Ecto neural progenitor cell (in vitro differentiated cells): ENCODE measurements around the gene MTSS2.

ENCODE experiments used
- DNase-seq: peaks from one replicate; pipeline ENCODE4 v3.0.0-alpha.2; 2018; ENCODE audit warnings: low spot score

The MTSS2 gene

DNA sequence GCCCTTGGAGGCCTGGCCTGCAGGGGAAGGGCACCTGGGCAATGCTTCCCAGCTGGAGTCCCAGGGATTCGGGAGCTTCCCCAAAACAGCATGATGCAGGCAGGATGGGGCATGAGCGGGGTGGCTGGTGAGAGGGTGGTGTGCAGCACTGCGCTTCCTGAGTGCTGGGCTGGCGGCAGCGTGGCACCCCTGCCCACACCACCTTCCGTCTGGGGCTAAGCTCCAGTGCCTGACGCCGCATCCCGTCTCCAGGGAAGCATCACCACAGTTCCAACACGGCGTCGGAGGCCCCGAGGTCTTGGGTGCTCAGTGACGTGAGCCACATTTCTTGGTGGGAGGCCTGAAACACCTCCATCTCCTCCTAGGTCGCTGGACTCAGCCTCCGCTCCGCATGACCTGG, 13.8 kb upstream of the MTSS2 start:
- no peak for DNase-seq

DNA sequence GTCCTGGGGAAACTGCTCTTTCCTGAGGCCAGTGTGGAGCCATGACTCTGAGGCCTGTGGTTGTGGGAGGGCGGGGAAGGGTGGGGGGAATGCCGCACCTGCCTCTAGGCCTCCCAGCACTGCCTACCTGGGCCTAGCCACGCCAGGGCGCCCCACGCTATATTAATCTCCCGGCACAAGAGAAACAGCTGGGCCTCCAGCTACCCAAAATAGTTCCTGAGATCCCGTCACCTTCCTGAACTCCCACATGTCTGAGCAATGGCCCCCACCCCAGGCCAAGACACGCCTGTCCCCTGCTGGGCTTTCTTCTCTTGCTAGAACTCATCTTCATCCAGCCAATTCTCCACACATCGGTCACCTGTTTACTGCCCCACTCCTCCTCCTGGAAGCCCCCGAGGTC, 13.0 kb upstream of the MTSS2 start:
- no peak for DNase-seq

- DNase-seq: no peak
Observed at GRCh38 chr16:70697594-70698170, 11.8 kb upstream of the MTSS2 start.

DNA sequence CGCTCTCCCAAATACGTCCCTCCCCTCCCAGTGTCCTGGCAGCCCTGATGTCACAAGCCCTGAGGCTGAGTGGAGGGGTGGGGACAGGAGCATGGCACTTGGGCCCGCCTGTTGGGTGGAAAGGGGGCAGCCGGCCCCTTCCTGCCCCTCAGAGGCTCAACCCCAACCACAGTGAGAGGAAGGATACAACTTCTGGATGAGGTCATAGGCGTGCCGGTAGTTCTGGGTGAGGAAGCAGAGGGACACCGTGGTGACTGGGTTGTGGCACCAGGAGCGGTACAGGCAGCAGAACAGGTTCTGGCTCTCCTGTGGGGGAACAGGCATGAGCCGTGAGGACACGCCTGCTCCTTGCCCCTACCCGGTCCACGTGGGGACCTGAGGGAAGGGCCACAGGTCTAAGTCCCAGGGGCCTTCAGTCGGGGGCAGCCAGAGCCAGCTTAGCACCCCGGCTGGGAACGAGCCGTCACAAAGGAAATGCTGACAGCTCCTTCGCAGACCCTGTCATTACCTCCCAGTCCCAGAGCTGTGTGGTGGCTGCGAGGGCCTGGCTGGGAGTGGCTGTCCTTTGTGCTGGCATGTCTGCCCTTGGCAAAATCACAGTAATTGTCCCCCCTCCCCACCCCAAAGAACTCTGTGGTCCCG, 11.2 kb upstream of the MTSS2 start:
- DNase-seq: no peak

DNA sequence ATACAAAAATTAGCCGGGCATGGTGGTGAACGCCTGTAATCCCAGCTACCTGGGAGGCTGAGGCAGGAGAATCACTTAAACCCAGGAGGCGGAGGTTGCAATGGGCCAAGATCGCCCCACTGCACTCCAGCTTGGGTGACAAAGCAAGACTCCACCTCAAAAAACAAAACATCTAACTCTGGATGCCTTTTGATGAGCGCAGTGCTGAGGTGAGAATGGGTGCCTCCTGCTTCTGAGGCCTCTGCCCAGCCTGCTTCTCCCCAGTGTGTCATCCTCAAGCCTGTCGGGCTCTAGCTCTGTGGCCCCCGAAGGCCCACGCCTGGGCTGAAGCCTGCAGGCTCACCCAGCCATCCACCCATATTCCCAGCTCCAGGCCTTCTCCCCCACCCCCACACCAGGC, 10.5 kb upstream of the MTSS2 start:
- DNase-seq: no peak

DNA sequence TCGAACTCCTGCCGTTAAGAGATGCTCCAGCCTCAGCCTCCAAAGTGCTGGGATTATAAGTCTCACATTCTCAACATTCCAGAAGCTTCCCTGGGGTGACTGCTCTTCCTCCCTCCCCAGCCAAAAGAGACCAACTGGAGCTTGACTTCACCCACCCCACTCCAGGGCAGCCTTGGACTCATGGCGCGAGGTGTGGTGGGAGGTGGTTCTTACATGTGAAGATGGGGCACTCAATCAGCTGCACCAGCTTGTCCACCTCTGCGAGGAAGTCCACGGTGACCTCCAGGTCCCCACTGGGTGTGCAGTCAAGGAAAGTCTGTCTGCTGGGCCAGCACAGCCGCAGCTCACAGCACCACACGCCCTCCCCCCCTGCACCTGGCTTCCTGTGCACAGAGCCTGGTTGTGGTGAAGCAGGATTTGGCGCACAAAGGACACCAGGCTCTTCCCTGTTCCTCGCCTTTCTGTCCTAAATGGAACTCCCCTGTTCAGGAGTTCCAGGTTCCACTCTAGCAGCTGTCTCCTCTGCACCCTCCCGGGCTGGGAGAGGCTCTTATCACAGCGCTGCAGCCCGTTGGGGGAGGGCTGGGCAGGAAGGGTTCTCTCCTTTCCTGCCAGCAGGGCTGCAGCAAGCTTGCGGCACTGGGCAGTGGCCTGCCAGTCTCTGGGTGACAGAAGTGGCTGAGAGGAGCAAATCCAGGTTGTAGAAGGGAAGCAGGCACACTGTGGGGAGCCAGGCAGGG, 9.6 kb upstream of the MTSS2 start:
- no peak for DNase-seq

DNA sequence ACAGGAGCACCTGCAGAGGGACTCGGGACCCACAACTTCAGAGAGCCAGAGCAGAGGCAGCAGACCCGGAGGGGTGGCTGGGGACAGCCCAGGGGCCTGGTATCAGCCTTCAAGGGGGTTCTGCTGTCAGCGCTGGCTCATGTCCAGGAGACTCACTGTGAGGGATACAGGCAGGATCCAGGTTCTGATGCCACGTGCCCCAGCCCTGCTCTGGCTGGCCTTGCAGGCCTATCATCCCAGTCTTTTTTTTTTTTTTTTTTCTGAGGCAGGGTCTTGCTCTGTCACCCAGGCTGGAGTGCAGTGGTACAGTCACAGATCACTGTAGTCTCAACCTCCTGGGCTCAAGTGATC, 9.0 kb upstream of the MTSS2 start:
- DNase-seq: no peak

GRCh38 chr16:70694088-70694867, 8.4 kb upstream of the MTSS2 start:
- DNase-seq: no peak

GRCh38 chr16:70692873-70693671, 7.2 kb upstream of the MTSS2 start:
- no peak for DNase-seq

DNA sequence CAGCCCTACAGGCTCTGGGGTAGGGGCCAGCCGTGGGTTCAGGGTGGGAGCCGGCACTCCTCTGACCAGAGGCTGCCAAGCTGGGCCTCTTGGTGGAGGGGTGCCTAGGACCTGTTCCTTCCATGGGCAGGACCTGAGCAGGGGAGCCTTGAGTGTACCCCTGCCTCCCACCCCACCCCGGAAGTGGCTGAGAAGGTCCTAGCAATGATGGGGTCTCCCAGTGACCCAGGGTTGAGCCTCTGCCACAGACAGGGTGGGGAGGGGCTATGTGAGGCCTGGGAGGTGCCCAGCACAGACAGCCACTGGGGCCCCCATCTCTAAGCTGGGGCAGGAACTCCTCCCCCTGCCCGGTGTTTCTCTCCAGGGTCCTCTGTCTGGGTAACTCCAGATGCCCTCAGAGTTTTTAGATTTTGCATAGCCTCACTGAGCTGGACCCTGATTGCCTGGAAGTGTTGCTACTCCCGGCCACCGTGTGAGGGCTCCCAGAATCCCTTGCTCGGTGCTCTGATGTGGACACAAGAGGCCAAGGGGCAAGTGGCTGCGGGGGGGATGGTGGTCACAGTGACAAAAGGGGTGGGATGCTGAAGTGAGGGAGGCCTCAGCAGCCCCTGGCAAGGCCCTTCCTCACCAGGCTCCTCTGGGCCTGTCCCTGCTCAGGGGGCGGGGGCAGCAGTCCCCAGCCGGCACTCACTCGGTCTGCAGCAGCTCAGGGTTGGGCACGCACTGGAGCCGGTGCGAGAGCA, 6.4 kb upstream of the MTSS2 start:
- DNase-seq: no peak

DNA sequence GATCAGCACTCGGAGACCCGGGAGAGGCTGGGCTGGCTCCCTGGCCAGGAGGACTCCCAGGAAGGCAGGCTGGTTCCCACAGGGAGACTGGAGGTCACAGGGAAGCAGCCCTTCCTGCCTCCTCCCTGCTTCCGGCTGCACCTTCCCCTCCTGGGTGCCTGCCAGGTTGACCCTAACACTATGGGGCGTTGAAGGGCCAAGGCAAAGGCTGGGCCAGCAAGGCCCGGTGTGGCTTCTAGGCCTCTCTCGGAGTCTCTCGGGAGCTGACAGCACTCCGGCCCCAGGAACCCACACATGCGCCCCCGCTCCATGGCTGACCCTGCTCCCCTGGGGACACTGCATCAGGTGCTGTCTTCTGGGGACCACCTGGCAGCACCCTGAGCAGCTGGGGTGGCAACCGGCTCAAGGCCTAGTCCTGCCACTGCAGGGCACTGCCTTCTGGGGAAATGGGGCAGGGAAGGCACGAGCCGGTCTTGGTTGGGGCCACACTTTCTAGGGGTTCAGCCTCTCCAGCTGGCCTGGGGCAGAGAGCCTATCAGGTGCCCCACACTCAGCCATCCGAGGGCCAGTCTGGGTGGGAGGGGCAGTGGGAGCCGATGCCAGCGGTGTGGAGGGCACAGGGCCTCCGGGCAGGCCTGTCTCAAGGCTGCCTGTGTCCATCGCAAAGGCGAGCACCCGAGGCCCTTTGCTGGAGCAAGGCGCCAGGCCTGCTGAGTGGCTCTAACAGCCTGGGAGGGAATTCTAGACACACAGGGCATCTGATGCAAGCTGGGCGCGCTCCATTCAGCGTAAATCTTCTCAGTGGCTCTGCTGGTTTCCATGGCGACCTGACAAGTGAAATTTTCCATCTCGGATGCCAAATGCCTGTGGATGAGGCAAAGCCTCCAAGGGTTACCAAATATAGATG, 5.6 kb upstream of the MTSS2 start:
- DNase-seq: no peak

- DNase-seq: no peak
Observed at GRCh38 chr16:70689970-70690891, 4.4 kb upstream of the MTSS2 start.

DNA sequence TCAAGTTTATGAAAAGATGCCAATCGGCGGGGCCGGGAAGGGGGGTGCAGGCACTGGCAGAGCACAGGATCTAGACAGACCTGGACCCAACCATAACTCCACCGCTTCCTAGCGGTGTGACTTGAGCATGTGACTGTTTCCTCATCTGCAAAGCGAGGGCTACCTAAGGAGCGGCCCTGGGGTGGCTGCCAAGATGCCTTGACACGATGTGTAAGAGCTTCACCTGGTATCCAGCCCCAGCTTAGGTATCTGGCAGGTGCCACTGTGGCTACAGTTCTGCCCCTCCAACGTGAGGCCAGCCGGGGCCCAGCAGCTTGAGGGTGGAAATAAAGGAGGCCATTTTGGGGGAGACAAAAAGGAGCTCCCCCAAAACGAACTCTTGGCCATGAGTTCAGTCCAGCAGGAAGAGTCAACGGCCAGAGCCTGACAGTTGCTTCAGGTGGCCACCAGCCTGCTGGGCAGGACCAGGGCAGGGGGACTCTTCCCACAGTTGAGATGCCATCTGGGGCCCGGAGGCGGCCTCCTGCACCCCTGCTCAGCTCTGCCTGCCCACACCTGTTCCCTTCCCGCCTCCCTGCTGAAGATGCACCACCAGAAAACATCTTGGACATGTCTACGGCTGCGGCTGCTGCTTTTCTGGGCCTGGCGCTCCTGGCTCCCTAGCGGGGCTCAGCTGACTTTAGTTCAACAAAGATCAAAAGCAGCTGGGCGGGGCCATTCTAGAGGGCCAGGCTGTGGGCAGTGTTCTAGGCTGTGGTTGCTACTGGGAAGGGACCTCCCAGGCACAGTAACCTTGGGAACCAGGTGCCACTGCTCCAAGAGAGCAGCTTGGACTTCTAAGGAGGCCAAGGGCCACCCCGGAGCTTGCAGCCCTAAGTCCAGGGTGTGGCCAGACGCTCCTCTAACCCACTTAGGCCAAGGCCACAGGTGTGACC, 3.4 kb upstream of the MTSS2 start:
- DNase-seq: no peak

- DNase-seq: no peak
Observed at GRCh38 chr16:70688246-70688742, 2.4 kb upstream of the MTSS2 start.

DNA sequence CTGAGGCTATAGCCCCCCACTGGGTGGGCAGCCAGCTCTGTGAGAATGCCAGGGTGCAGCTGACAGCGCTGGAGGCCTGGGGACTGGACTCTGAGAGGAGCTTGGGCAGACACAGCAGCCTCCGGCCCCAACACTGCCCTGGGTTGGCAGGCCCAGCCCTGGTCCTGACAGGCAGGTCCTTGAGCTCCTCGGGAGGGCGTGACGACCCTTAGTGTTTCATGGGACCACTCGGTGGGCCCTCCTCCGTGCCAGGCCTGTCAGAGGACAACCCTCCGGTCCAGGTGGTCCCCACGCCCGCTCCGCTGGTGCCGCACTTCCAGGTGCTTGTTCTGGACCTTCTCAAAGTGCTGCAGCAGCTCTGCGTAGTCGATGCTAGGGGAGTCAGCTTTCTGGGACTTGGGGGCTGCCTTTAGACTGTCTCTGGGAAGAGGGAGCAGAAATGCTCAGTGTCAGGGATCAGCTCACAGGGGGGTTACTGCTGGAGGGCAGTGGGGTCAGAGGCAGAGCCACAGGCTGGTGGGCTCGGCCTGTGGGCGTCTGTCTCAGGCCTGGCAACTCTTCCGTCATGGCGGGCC, 1.9 kb upstream of the MTSS2 start:
- no peak for DNase-seq

DNA sequence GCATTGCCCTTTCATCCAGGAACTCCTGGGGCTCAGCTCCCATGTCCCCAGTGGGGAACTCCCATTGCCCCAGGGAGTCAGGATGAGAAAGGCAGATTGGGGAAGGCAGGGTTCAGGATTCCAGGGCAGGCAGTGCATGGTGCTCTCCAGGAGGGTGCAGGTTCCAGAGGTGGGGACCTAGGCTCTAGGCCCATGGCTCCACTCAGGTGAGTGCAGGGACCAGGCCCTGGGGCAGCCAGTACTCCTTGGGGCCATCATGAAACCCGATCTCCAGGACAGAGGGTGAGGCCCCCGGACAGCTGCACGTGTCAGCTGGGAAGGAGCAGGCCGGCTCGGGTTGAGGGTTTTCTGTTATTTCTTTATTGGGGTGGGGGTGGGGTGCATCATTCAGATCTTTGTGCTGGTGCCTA, 1.3 kb upstream of the MTSS2 start:
- no peak for DNase-seq

- DNase-seq: no peak
Observed at GRCh38 chr16:70686376-70687101, 686 bp upstream of the MTSS2 start.
